Left hindlimb (tissue), 1 donor: ENCODE measurements around the gene MEAK7.

Source experiments
- DNase-seq: peaks from one replicate; pipeline ENCODE4 v3.0.0-alpha.2; 2018

MEAK7 gene

GRCh38 chr16:84462296-84463210, 41.9 kb downstream of the MEAK7 start:
- no peak for DNase-seq

DNA sequence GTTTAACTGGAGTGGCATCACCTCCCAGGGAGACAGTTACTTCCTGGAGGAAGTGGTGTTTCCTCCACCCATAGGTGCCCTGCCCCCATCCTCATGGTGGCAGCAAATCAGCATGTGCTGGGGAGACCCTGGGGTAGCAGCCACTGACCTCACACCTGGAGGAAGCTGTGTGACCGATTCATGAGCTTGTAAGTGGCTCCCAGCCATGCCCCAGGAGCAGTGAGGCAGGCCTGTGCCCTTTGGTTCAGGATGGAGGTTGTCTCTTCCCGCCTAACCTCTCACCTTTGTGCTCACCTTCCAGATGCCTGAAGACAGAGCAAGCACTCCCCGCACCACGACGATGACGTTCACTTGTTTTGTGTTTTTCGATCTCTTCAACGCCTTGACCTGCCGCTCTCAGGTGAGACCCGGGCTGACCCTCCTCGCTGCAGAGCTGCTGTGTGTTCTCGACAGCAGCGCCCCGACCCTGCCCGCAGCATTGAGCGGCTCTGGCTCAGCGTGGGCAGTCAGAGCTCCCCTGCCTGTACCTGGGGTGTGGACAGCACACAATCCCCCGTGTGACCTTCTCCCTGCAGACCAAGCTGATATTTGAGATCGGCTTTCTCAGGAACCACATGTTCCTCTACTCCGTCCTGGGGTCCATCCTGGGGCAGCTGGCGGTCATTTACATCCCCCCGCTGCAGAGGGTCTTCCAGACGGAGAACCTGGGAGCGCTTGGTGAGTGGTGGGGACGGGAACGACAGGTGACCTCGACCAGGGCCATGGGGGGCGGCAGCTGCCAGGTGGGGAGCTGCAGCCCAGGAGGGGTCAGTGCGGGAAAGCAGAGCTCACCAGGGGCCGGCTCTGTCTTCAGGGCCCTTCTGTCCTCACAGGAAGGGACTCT, 42.8 kb downstream of the MEAK7 start:
- DNase-seq, result no peak

GRCh38 chr16:84461029-84461412, 43.4 kb downstream of the MEAK7 start:
- DNase-seq, result no peak

- DNase-seq, result no peak
Observed at GRCh38 chr16:84460406-84461028, 43.9 kb downstream of the MEAK7 start.

DNA sequence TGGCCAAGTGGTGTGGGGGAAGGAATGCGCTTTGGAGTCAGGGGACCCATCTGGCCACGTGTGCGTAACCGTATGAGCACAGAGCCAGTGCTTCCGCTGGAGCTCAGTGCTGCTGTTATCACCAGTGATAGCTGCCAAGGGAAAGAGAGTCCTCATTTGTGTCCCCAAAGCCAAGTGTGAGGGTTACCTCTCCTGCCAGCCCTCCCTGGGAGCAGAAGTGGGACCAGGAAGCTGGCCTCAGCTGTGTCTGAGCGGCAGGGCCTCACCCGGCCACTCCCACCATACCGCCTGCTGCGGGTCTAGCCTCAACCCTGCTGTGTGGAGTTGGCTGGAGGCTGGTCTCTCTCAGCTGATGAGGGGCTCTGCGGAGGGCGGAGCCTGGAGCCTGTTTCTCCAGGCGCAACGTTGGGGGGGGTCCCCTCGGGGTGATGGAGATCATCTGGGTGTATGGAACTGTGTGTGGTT, 44.5 kb downstream of the MEAK7 start:
- DNase-seq, result no peak

GRCh38 chr16:84459533-84459894, 44.9 kb downstream of the MEAK7 start:
- DNase-seq, result no peak

DNA sequence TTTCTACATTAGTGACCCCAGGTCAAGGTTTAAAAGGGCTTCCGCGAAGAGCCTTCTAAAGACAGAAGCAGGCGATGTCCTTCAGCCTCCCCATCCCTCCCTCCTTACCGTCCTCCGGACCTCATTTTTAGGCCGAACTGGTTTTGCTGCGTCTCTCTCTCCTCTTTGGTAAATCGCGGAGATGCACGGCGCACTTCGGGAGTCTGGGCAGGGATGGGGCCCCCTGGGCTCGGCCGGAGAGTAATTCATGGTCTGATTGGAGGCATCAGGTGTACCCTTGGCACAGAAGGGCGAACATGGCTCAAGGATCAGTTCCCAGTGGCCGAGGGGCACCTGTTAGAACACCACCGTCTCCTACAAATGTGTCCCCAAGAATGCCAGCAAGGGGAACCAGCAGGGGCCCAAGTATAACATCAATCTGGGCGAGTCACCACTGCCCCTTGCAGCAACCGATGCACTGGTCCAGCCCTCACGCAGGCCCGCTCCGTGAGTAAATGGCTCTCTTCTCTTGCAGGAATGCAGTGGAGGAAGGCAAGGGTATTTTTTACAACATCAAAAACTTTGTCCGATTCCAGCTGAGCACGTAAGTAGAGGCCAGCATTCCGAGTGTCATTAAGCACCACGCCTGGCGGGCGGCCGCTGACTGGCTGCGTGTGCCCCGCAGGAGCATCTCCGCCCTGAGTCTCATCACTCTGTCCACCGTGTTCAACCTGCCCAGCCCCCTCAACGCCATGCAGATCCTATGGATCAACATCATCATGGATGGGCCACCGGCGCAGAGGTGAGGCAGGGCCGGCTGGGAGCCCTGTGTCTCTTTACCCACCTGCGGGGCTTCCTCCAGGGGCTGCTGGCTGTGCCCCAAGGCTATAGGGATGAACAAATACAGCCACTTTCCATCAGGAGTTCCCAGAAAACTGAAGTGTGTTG, 45.6 kb downstream of the MEAK7 start:
- no peak for DNase-seq

DNA sequence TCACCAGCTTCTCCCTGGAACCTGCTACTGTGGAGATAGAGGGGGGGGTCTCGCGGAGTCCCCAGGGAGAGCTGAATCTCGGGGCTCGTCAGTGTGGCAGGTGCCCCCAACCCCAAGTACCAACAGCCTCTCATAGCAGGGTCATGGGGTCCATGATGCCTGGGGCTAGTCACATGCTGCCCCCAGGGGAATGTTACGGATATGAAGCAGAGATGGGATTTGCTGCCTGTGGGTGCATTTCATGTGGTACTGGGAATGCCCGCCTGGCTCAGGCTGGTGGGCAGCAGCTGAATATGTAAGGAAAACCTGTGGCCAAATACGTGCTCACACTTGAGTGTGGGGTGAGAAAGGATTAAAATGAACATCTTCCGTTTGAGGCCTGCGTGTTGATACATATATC, 49.4 kb downstream of the MEAK7 start:
- DNase-seq, result no peak
